GM12801 (cell line): Measurements from ENCODE around the gene TMEM38A.

Source experiments
- CTCF ChIP-seq: IDR thresholded peaks from one replicate; pipeline ENCODE4 v1.5.1; 2011; ENCODE audit warnings: control low read depth; ENCODE audit not compliant: insufficient read length; ENCODE audit errors: extremely low read depth

The TMEM38A gene

GRCh38 chr19:16654627-16655026, 6.3 kb upstream of the TMEM38A start:
- no peak for TF ChIP-seq CTCF

GRCh38 chr19:16655727-16656126, 5.2 kb upstream of the TMEM38A start:
- TF ChIP-seq CTCF = no peak

- no peak for TF ChIP-seq CTCF
Measured at GRCh38 chr19:16657384-16657783, 3.6 kb upstream of the TMEM38A start.

- TF ChIP-seq CTCF = no peak
Measured at GRCh38 chr19:16659464-16659831, 1.5 kb upstream of the TMEM38A start.

GRCh38 chr19:16659832-16660708, 869 bp upstream of the TMEM38A start, which contains the start of gene SMIM7:
TSS of gene SMIM7 (minus strand) at chr19:16660144. CDS start at chr19:16660110, 34 bp downstream.
- TF ChIP-seq CTCF = no peak

- TF ChIP-seq CTCF = no peak
Measured at GRCh38 chr19:16661480-16662034, 618 bp downstream of the TMEM38A start.

- TF ChIP-seq CTCF = no peak
Measured at GRCh38 chr19:16668176-16668575, 7.2 kb downstream of the TMEM38A start.
